ENCODE results near the gene MYOZ1.

The MYOZ1 gene

GRCh38 chr10:73591935-73592699 is 49.2 kb downstream of the MYOZ1 start:
- no peak for DNase-seq

DNA sequence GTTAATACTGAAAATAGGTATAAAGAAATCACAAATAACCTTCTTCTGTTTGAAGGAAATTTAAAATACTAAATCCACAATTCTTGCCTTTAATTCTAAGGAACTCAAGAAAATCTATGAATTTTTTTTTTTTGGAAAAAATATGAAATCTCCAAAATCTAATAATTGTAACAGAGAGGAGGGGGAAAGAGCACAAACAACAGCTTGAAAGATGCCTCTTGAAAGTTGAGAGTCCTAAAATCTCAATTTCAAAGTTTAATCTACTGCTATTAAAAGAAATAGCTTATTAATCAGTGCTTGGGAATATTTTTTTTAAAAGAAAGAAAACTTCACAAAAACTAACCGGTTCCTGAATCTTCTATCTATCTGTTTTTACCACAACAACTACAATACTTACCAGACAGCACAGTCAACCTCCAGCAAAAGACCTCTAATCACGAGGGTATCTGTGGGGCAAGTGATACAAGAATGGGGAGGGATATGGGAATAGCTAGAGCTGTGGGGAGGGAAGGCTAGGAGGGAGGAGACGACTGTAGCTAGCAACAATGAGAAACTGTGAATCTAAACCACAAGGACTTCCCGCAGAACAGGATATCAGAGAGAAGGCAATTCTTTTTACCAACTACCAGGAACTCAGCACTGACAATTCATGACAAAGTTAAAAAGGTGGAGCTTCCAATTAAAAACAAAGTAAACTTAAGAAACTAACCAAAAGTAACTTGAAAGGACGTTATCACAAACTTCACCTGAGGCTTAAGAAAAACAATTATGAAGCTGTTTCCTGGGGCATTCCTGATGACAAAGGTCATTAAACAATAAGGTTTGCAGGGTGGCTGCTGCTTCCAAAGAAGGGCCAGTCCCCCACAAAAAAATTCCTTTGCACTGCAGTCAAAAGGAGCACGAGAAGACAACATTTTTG is 50.1 kb downstream of the MYOZ1 start, which contains the start of gene USP54:
Gene USP54, minus strand, starts transcription at position 462 of the 919 bp plus-strand sequence. CDS start 15,684 bp downstream, outside the sequence.
- no peak for DNase-seq

DNA sequence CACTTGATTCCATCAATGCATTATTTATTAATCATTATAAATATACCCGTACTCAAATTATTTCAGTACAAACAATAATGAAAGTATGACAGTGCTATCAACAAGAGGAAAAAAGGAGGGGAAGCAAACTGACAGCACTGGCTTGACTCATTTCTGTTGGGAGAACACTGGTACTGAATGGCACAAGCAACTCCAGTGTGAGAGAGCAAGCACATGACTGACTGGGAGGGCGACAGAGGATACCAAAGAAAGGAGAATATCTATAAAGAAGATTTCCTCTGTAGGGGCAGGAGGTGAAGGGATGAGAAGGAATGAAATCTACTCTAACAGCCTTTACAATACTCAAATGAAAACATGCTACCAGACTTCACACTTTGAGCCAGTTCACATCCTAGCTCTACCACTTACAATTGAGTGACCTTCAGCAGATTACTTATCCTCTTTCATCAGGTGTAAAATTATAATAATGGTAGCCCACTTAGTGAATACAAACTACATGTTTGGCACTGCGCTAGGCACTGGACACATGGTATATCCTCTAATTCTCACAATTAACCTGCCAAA is 51.6 kb downstream of the MYOZ1 start:
- DNase-seq = no peak

DNA sequence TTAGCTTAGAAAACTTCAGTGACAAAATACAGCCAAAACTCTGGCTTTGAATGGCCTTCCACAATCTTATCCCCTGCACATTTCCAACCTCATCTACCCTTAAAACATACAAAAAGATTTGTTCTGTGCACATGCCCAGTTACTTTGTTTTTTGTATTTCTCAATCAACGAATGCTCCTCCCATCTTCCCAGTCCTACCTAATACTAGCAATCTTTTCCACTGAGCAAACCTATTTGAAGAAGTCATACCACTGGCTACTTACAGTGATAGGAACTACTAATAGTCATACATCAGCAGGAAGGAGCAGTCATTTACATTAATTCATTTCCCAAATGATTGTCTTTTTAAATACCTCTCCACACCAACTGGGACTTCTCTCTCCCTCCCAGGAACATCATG is 52.6 kb downstream of the MYOZ1 start:
- DNase-seq = no peak

- no peak for DNase-seq
Measured at GRCh38 chr10:73586583-73586984, 54.7 kb downstream of the MYOZ1 start.

GRCh38 chr10:73585327-73585726 is 55.9 kb downstream of the MYOZ1 start:
- no peak for DNase-seq

DNA sequence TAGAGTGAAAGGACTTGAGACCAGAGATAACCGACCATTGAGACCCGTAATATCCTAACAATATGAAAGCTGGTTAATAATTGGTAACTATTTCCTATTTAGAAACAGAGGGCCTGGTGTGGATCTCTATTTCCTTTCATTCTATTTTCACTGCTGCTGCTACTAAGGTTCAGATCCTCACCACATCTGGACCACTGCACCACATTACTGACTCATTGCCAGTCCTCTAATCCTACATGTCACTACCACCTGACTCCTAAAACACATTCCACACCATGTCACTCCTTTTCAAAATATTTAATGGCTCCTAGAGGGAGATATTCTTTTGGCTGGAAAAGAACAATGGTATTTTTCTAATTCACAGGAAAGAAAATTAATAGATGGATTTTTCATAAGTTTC is 56.5 kb downstream of the MYOZ1 start:
- no peak for DNase-seq

GRCh38 chr10:73581918-73582317 is 59.4 kb downstream of the MYOZ1 start:
- no peak for DNase-seq
